AG04450 (cell line): ENCODE data around the gene TMEM232. TPM values are rescaled to one million over a fixed set of nuclear protein-coding genes. Genes with fewer than 3 reads are reported as not detected.

Experiments
- CTCF ChIA-PET: fragments of 300-600, 350-600 bp; formaldehyde crosslinking; extraction: SDS; loops from one replicate; lab custom pipeline; 2022; ENCODE audit warnings: antibody characterized with exemption, inconsistent platforms; lab: Charles Lee
- POLR2A ChIA-PET: fragments of 350-600 bp; formaldehyde crosslinking; extraction: SDS; loops from one replicate; lab custom pipeline; 2021; ENCODE audit warnings: antibody characterized with exemption, inconsistent platforms; lab: Yijun Ruan, JAX
- DNase-seq: peaks from one replicate; pipeline ENCODE4 v3.0.0-alpha.2; 2011; ENCODE audit warnings: low read depth, low spot score
- H3K27ac ChIP-seq: one replicate; pipeline ENCODE4 v1.5.1; 2012; ENCODE audit warnings: low read depth, low read length, control low read depth
- H3K27me3 ChIP-seq: one replicate; pipeline ENCODE4 v1.6.0; 2012; ENCODE audit warnings: low read length; ENCODE audit not compliant: control insufficient read depth, insufficient read depth
- H3K4me3 ChIP-seq: 2 replicates; pipeline ENCODE4 v1.5.1; 2011; ENCODE audit warnings: mild to moderate bottlenecking, low read depth, low read length, control low read depth
- H3K9me3 ChIP-seq: 2 replicates; pipeline ENCODE4 v1.5.1; 2012; ENCODE audit warnings: low read length; ENCODE audit not compliant: control insufficient read depth, insufficient read depth
- CTCF ChIP-seq: IDR thresholded peaks from 2 replicates; pipeline ENCODE4 v1.5.1; 2011; ENCODE audit warnings: low read depth, low read length, control low read depth, inconsistent platforms
- polyA plus RNA-seq: library from polyadenylated mRNA; depleted of rRNA; stranded (reverse); fragments of >200 nt; gene quantifications from 2 replicates; pipeline ENCODE4 v1.2.3, GENCODE V29; 2011

The TMEM232 gene
- polyA plus RNA-seq, 1 experiment = 0.95 TPM

- Histone ChIP-seq H3K9me3 (no peaks in the 10 kb centered on the region), H3K4me3 (no peak overlapping the region), H3K27me3 (no peaks in the 10 kb centered on the region), H3K27ac (no peak overlapping the region)
- TF ChIP-seq CTCF = no peak
- ChIA-PET POLR2A (interaction anchor here (0.6 kb wide), 1 partner anchor 1715 kb away, joined by 3 read pairs; no protein-coding TSS in a partner anchor), CTCF (no interaction called here)
- no peak for DNase-seq
Measured at GRCh38 chr5:110402562-110402961, 323.9 kb downstream of the TMEM232 start.

GRCh38 chr5:110401881-110402280 is 324.6 kb downstream of the TMEM232 start:
- POLR2A ChIA-PET = no interaction called here
- Histone ChIP-seq H3K27me3 (no peaks in the 10 kb centered on the region), H3K9me3 (no peaks in the 10 kb centered on the region), H3K27ac (no peak overlapping the region), H3K4me3 (no peak overlapping the region)
- no peak for TF ChIP-seq CTCF
- CTCF ChIA-PET = no interaction called here
- DNase-seq = no peak

- H3K27me3 ChIP-seq = no peaks in the 10 kb centered on the region
- no peak overlapping the region for H3K27ac ChIP-seq
- DNase-seq = no peak
- no peak overlapping the region for H3K4me3 ChIP-seq
- ChIA-PET POLR2A (no interaction called here), CTCF (no interaction called here)
- H3K9me3 ChIP-seq = no peaks in the 10 kb centered on the region
- TF ChIP-seq CTCF = no peak
Measured at GRCh38 chr5:110398951-110399350, 327.5 kb downstream of the TMEM232 start.

GRCh38 chr5:110397281-110397680 is 329.2 kb downstream of the TMEM232 start:
- ChIA-PET CTCF (no interaction called here), POLR2A (no interaction called here)
- H3K4me3 ChIP-seq = no peak overlapping the region
- DNase-seq = no peak
- H3K27me3 ChIP-seq = no peaks in the 10 kb centered on the region
- no peaks in the 10 kb centered on the region for H3K9me3 ChIP-seq
- TF ChIP-seq CTCF = no peak
- H3K27ac ChIP-seq = no peak overlapping the region

GRCh38 chr5:110386782-110387181 is 339.7 kb downstream of the TMEM232 start:
- TF ChIP-seq CTCF = no peak
- Histone ChIP-seq H3K27ac (no peak overlapping the region), H3K4me3 (no peak overlapping the region), H3K9me3 (no peaks in the 10 kb centered on the region), H3K27me3 (no peaks in the 10 kb centered on the region)
- POLR2A ChIA-PET = no interaction called here
- CTCF ChIA-PET = no interaction called here
- DNase-seq = no peak
